Hepatocyte (in vitro differentiated cells): Measurements from ENCODE around the gene ANKRD29. TPM values are rescaled to one million over a fixed set of nuclear protein-coding genes. Genes with fewer than 3 reads are reported as not detected.

Source experiments
- DNase-seq: peaks from one replicate; pipeline ENCODE4 v3.0.0-alpha.2; 2016; ENCODE audit warnings: low spot score
- H2AFZ ChIP-seq: fragments of 200-600 bp; sonication (generic); 2 replicates; pipeline ENCODE4 v1.6.0; 2016; ENCODE audit warnings: antibody characterized with exemption, mild to moderate bottlenecking
- H3K27ac ChIP-seq: fragments of 200-600 bp; sonication (generic); 2 replicates; pipeline ENCODE4 v1.5.1; 2016; ENCODE audit warnings: mild to moderate bottlenecking
- H3K27me3 ChIP-seq: fragments of 200-600 bp; sonication (generic); 2 replicates; pipeline ENCODE4 v1.6.1; 2016
- H3K36me3 ChIP-seq: fragments of 200-600 bp; sonication (generic); replicated peaks from 2 replicates; pipeline ENCODE4 v1.5.1; 2016; ENCODE audit warnings: low read depth; ENCODE audit not compliant: insufficient read depth
- H3K4me1 ChIP-seq: fragments of 200-600 bp; sonication (generic); 2 replicates; pipeline ENCODE4 v1.5.1; 2016; ENCODE audit warnings: mild to moderate bottlenecking, moderate library complexity; ENCODE audit not compliant: insufficient read depth
- H3K4me2 ChIP-seq: fragments of 200-600 bp; sonication (generic); 2 replicates; pipeline ENCODE4 v1.6.0; 2016
- H3K4me3 ChIP-seq: fragments of 200-600 bp; sonication (generic); 2 replicates; pipeline ENCODE4 v1.5.1; 2016; ENCODE audit warnings: mild to moderate bottlenecking
- H3K79me2 ChIP-seq: fragments of 200-600 bp; sonication (generic); 2 replicates; pipeline ENCODE4 v1.6.0; 2017; ENCODE audit warnings: mild to moderate bottlenecking
- H3K9me2 ChIP-seq: fragments of 200-600 bp; sonication (generic); replicated peaks from 2 replicates; pipeline ENCODE4 v1.6.0; 2017; ENCODE audit warnings: mild to moderate bottlenecking; ENCODE audit not compliant: insufficient read depth
- H3K9me3 ChIP-seq: fragments of 200-600 bp; sonication (generic); 2 replicates; pipeline ENCODE4 v1.5.1; 2016; ENCODE audit warnings: low read depth, mild to moderate bottlenecking
- H4K20me1 ChIP-seq: fragments of 200-600 bp; sonication (generic); 2 replicates; pipeline ENCODE4 v1.6.0; 2016; ENCODE audit warnings: mild to moderate bottlenecking; ENCODE audit not compliant: insufficient read depth, poor library complexity, severe bottlenecking
- CTCF ChIP-seq: fragments of 200-600 bp; sonication (generic); IDR thresholded peaks from 2 replicates; pipeline ENCODE4 v1.5.1; 2016; ENCODE audit warnings: antibody characterized with exemption, mild to moderate bottlenecking; ENCODE audit not compliant: poor library complexity
- EZH2 ChIP-seq: fragments of 200-600 bp; sonication (generic); IDR thresholded peaks from 2 replicates; pipeline ENCODE4 v1.6.1; 2016; ENCODE audit warnings: antibody characterized with exemption, mild to moderate bottlenecking, borderline replicate concordance
- EZH2phosphoT487 ChIP-seq: fragments of 200-600 bp; sonication (generic); IDR thresholded peaks from one replicate; pipeline ENCODE4 v1.6.1; 2018; ENCODE audit warnings: antibody characterized with exemption, mild to moderate bottlenecking, low read depth, moderate library complexity; ENCODE audit not compliant: unreplicated experiment, severe bottlenecking
- WGBS: methylation state at CpG from one replicate; pipeline ENCODE4 v1.1.6; 2016; ENCODE audit warnings: low lambda C conversion rate; ENCODE audit errors: missing lambda C conversion rate; 5-methylcytosine and 5-hydroxymethylcytosine counted together
- polyA plus RNA-seq: library from polyadenylated mRNA; unstranded; fragments of >200 nt; fragmentation: Nextera tagmentation; extraction: Ambion mirVana; gene quantifications from 2 replicates; pipeline ENCODE4 v1.2.1, GENCODE V29; 2016
- total RNA-seq: library from RNA; depleted of rRNA; stranded (reverse); fragments of >200 nt; gene quantifications from 2 replicates; pipeline ENCODE4 v1.2.3, GENCODE V29; 2014

The ANKRD29 gene
- total and polyA plus RNA-seq, 2 experiments from 2014 or later = 7.7 to 12.1 TPM

GRCh38 chr18:23636071-23636399, 26.7 kb downstream of the ANKRD29 start:
- Histone ChIP-seq H3K27me3 (no peaks in the 10 kb centered on the region), H3K4me3 (no peak overlapping the region), H4K20me1 (no peaks in the 10 kb centered on the region), H3K4me1 (peaks cover 4% of the 10 kb centered on the region), H3K36me3 (no peaks in the 10 kb centered on the region), H3K79me2 (no peaks in the 10 kb centered on the region), H2AFZ (no peak overlapping the region), H3K9me2 (no peaks in the 10 kb centered on the region), H3K27ac (no peak overlapping the region), H3K4me2 (no peak overlapping the region), H3K9me3 (no peaks in the 10 kb centered on the region)
- no peak for DNase-seq
- no peak for TF ChIP-seq CTCF
- no peak for TF ChIP-seq EZH2
- no peak for TF ChIP-seq EZH2phosphoT487
- 92% methylated on average over 3 of the region's 3 CpGs for WGBS

- Histone ChIP-seq H3K27ac (no peak overlapping the region), H2AFZ (no peak overlapping the region), H3K4me3 (no peak overlapping the region), H3K36me3 (no peaks in the 10 kb centered on the region), H3K9me3 (no peaks in the 10 kb centered on the region), H3K79me2 (no peaks in the 10 kb centered on the region), H3K27me3 (no peaks in the 10 kb centered on the region), H3K4me2 (no peak overlapping the region), H4K20me1 (no peaks in the 10 kb centered on the region), H3K4me1 (peaks cover 4% of the 10 kb centered on the region), H3K9me2 (no peaks in the 10 kb centered on the region)
- DNase-seq = no peak
- TF ChIP-seq CTCF = no peak
- no peak for TF ChIP-seq EZH2
- TF ChIP-seq EZH2phosphoT487 = no peak
- WGBS = 81% methylated on average over 6 of the region's 6 CpGs
These were observed 27.2 kb downstream of the ANKRD29 start for GRCh38 chr18:23635283-23636070.

DNA sequence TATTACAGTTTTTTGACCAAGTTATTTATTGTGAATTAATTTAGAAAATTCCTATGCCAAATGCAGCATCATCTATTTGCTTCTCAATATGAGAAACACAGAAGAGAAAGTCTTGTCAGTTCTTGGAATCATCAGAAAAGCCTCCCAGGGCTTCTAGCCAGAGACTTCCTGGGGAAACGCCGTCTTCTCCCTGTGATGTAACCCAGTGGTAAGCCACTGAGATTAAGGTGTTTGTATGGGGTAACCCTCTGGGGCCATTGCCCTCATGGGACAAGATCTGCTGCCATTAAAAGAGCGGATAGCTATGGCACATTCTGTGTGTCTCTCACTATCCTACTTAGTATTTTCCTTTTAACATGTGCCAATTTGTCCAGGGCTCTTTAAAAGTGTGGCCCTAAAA, 28.0 kb downstream of the ANKRD29 start:
- Histone ChIP-seq H3K27me3 (no peaks in the 10 kb centered on the region), H3K4me2 (no peak overlapping the region), H3K4me3 (no peak overlapping the region), H2AFZ (no peak overlapping the region), H3K9me2 (no peaks in the 10 kb centered on the region), H4K20me1 (no peaks in the 10 kb centered on the region), H3K9me3 (no peaks in the 10 kb centered on the region), H3K4me1 (peaks cover 4% of the 10 kb centered on the region), H3K36me3 (no peaks in the 10 kb centered on the region), H3K27ac (no peak overlapping the region), H3K79me2 (no peaks in the 10 kb centered on the region)
- TF ChIP-seq EZH2 = no peak
- TF ChIP-seq CTCF = no peak
- TF ChIP-seq EZH2phosphoT487 = no peak
- no peak for DNase-seq
- WGBS = 71% methylated on average over 3 of the region's 3 CpGs
